Ovary (tissue), 9 donors: ENCODE data around the gene ARHGAP27. TPM values are rescaled to one million over a fixed set of nuclear protein-coding genes. Genes with fewer than 3 reads are reported as not detected.
A peak's percentile ranks its signal among the peaks of the same experiment; 100 is the strongest.

Experiments used
- DNase-seq, 5 donors: peaks; one replicate each; pipeline ENCODE4 v3.0.0-alpha.2; 2019 to 2020
- H3K27ac ChIP-seq, 2 donors: fragments of 200-600 bp; one replicate each; pipeline versions ENCODE4 v1.5.1 to v1.8.0; 2019 to 2022
- H3K27me3 ChIP-seq: fragments of 200-600 bp; one replicate; pipeline ENCODE4 v1.8.0; 2022
- H3K36me3 ChIP-seq: fragments of 200-600 bp; sonication (generic); one replicate; pipeline ENCODE4 v1.5.1; 2019
- H3K4me1 ChIP-seq: one replicate; pipeline ENCODE4 v1.8.1; 2013; ENCODE audit warnings: mild to moderate bottlenecking, moderate library complexity; ENCODE audit not compliant: insufficient read depth
- H3K4me3 ChIP-seq: fragments of 200-600 bp; sonication (generic); one replicate; pipeline ENCODE4 v1.5.1; 2017
- H3K9me3 ChIP-seq, 2 donors: fragments of 200-600 bp in 1 of 2; sonication (generic) in 1 of 2; one replicate each; pipeline versions ENCODE4 v1.5.1 to v1.8.1; 2013 to 2019; ENCODE audit warnings: mild to moderate bottlenecking in 1 of 2, moderate library complexity in 1 of 2
- CTCF ChIP-seq, 3 donors: fragments of 450-650 bp in 2 of 3; fragments of 200-600 bp in 1 of 3; IDR thresholded peaks; one replicate each; pipeline versions ENCODE4 v1.5.1 to v1.8.0; 2016 to 2022; ENCODE audit warnings: antibody characterized with exemption in 3 of 3, mild to moderate bottlenecking in 1 of 3
- EP300 ChIP-seq: sonication (generic); formaldehyde crosslinking; IDR thresholded peaks from one replicate; pipeline ENCODE4 v1.6.1; 2017; ENCODE audit warnings: antibody characterized with exemption
- POLR2A ChIP-seq: fragments of 450-650 bp; IDR thresholded peaks from one replicate; pipeline ENCODE4 v1.6.1; 2017; ENCODE audit warnings: antibody characterized with exemption, mild to moderate bottlenecking, moderate library complexity
- WGBS, 3 donors: extraction: QIAGEN DNeasy Blood & Tissue Kit in 1 of 3; methylation state at CpG; one replicate each; pipeline versions ENCODE4 v1.1.5 to v1.1.7; 2013 to 2017; 5-methylcytosine and 5-hydroxymethylcytosine counted together
- intact Hi-C, 4 donors: fragments of 100-400 bp; cut with DNase I; formaldehyde crosslinking; loops; one replicate each; pipeline versions ENCODE4 v1.11.0 to v1.15.1; 2022 to 2023
- polyA plus RNA-seq, 2 donors: library from polyadenylated mRNA; stranded (reverse); fragments of 200-250 nt in 1 of 2; fragments of 350-450 nt in 1 of 2; fragmentation: Illumina TruSeq in 1 of 2; extraction: RNeasy Lipid Tissue Mini Kit (QIAGEN cat#74804) in 1 of 2; gene quantifications; one replicate each; pipeline ENCODE4 v1.2.3, GENCODE V29; 2013 to 2014
- total RNA-seq, 7 donors: library from RNA; depleted of rRNA in 2 of 7; stranded (reverse); fragments of >200 nt in 2 of 7; fragmentation: NEBNext Ultra II Directional in 3 of 7; extraction: Animal tissue kit (Norgen Biotek cat#: 25700) in 3 of 7; gene quantifications; one replicate each; pipeline versions ENCODE4 v1.1.0 to v1.2.4, GENCODE V29; 2016 to 2023
- donor health status: DM: no; HTN: no; CAD: no; lungs with moderate emphysema.
- donor health status: DM: no; HTN: no; CAD: no.
- donor health status: Bipolar disorder and iron deficiency.
- donor health status: DM: yes; HTN: yes; CAD: no.
- donor health status: DM: no; HTN: no; CAD: no.
- donor health status: DM: yes; HTN: yes; CAD: no.

Gene ARHGAP27
- total and polyA plus RNA-seq, 9 donors, result 3.7 to 41.7 (median 8.7) TPM

- Histone ChIP-seq H3K4me1 (peaks cover 4% of the 10 kb centered on the region), H3K9me3 (no peaks in the 10 kb centered on the region), H3K27ac (no peak overlapping the region), H3K36me3 (no peaks in the 10 kb centered on the region), H3K4me3 (peak overlapping the region; percentile 3), H3K27me3 (no peaks in the 10 kb centered on the region)
- no peak for TF ChIP-seq CTCF (IDR thresholded peaks at IDR 0.05)
- WGBS, 3 donors, result 84 to 93% (median 85%) methylated on average over 5 of the region's 5 CpGs
- DNase-seq, result no peak
- intact Hi-C loops, result no loop called here
These were observed 23.0 kb downstream of the ARHGAP27 start for GRCh38 chr17:45409659-45410076.

- 62 to 67% (median 65%) methylated on average over 11 of the region's 11 CpGs for WGBS, 3 donors
These were observed 23.9 kb downstream of the ARHGAP27 start for GRCh38 chr17:45408611-45409421.

GRCh38 chr17:45406107-45406506 lies 26.6 kb downstream of the ARHGAP27 start:
- 63 to 74% (median 69%) methylated on average over 7 of the region's 7 CpGs for WGBS, 3 donors
- no peak for TF ChIP-seq EP300
- no peak for TF ChIP-seq POLR2A
- no peak for TF ChIP-seq CTCF (IDR thresholded peaks at IDR 0.05)
- H3K4me3 ChIP-seq, result no peak overlapping the region
- H3K27ac ChIP-seq, result no peak overlapping the region
- H3K36me3 ChIP-seq, result no peaks in the 10 kb centered on the region
- DNase-seq, result no peak
- no peaks in the 10 kb centered on the region for H3K27me3 ChIP-seq
- intact Hi-C loops, result no loop called here
- no peaks in the 10 kb centered on the region for H3K9me3 ChIP-seq
- peaks cover 4% of the 10 kb centered on the region for H3K4me1 ChIP-seq

More at GRCh38 chr17:45408611-45409421, 23.9 kb downstream of the ARHGAP27 start:
- no peak for DNase-seq
- no peak for TF ChIP-seq EP300
- no peak for TF ChIP-seq POLR2A
- TF ChIP-seq CTCF (IDR thresholded peaks at IDR 0.05), result no peak
- Histone ChIP-seq H3K36me3 (no peaks in the 10 kb centered on the region), H3K27me3 (no peaks in the 10 kb centered on the region), H3K4me3 (no peak overlapping the region), H3K9me3 (no peaks in the 10 kb centered on the region), H3K4me1 (peaks cover 4% of the 10 kb centered on the region), H3K27ac (no peak overlapping the region)
- intact Hi-C loops, result no loop called here

GRCh38 chr17:45405250-45406086 lies 27.2 kb downstream of the ARHGAP27 start:
- intact Hi-C loops, result no loop called here
- WGBS, 3 donors, result 12 to 17% (median 13%) methylated on average over 45 to 48 of the region's 48 CpGs

More at GRCh38 chr17:45405250-45406086, 27.2 kb downstream of the ARHGAP27 start:
- H3K9me3 ChIP-seq, result no peaks in the 10 kb centered on the region
- peak in 1 of 5 donors; percentile 54 for DNase-seq
- peaks cover 4% of the 10 kb centered on the region for H3K4me1 ChIP-seq
- H3K27ac ChIP-seq, result no peak overlapping the region
- H3K4me3 ChIP-seq, result no peak overlapping the region
- H3K27me3 ChIP-seq, result no peaks in the 10 kb centered on the region
- H3K36me3 ChIP-seq, result no peaks in the 10 kb centered on the region
- TF ChIP-seq EP300, result no peak
- no peak for TF ChIP-seq CTCF (IDR thresholded peaks at IDR 0.05)
- TF ChIP-seq POLR2A, result no peak
